NOMO-1 treated with dmso at 0.1 percent for 144 hours (cell line): ENCODE data around the gene FAM120B.

ENCODE experiments used
- DNase-seq: peaks from one replicate; lab custom pipeline; 2025; ENCODE audit not compliant: unreplicated experiment; lab: John Stamatoyannopoulos, UW

The FAM120B gene

DNA sequence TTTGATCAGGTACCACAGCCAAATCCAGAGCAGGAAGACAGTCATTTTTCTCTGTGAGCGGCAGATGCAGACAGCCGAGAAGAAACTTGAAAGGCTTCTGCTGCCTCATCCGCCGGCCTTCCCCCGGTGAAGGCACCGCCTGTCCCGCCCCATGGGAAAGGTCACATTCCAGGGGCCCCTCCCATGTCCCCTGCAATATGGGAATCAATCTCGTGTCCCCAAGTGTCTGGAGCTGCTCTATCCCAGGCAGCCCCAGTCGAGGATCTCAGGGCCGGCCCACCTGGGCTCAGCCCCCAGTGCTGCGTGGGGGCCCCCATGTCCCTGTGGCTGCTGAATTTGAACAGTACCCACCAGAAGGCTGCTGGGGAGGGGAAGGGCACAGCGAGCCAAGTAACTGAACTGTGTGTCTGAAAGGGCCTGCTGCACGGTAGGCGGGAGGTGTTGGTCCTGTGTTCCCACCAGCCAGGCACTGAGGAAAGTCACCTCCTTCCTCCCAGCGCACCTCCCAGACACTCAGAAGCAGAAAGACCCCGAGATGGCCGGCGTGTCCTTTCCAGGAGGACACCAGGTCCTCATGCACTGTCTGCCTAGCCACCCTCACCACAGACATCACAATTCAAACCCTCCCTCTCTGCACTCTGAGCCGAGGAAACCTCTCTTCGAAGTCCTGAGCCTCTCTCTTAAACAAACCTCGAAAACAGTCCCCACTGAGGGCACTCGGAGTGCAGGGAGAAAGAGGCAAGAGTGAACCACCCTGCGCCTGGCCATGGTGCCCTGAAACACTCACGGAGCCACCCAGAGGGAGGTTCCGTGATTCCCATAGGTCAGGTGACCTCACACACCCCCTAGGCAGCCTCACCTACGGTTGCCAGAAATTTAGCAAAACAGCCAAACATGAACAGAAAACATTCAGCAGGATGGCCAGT, 147.3 kb downstream of the FAM120B start:
- no peak for DNase-seq

DNA sequence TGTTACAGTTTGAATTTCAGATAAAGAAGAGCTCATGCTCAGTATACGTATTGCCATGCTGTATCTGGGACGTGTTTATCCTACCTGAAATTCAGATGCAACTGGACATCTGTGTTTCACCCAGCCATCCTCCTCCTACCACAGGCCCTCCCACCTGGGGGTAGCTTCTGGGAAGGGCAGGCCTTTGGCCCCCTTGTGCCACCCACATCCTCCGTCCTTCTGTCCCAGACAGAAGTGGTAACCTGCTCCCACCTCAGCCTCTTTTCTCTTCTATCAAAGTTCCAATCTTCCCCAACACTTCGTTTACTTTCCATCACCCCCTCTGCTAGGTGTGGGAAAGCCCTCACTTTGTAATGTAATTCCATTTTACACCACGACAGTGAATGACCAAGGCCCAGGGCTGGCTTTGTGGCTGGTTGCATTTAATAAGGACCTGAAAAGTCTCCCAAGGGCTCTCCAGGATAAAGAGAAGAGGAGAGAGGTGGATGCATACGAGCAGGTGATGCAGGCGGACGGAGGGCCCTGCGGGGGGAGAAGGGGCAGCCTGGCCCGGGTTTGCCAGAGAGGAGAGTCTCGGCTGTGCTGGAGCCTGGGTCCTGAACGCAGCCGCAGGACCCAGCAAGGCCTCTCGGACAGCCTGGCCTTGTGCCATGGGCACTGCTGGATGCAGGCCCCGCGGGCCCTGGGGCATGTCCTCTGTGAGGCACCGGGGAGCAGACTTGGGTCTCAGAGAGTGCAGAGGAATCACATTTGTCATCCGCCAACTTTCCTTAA, 148.1 kb downstream of the FAM120B start:
- DNase-seq: no peak

DNA sequence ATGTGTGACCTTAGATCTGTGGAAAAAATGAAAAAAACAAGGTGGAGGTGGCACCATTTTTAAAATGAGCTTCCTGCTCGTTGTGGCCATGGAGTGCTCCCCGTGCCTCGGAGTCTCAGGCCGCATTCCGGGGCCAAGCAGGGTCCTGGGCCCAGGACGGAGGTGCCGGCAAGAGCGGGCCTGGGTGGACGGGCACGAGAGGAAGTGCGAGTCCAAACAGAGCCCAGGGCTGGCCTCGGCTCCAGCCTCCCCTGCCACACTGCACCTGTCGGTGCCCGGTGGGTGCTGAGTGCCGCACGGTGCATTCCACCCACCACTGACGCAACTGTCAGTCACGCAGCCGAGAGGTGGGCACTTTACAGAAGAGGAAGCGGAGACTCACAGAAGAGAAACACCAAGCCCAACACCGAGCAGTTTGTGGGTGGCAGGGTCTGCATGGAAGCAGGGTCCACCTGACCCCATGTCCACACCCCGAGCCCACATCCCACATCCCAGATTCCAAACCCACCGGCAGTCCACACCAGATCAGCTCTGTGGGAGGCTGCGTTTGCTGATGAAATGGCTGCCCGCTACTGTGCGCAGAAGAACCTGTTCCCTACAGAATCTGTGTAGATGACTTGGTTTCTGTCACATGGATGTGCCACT, 148.9 kb downstream of the FAM120B start:
- no peak for DNase-seq

DNA sequence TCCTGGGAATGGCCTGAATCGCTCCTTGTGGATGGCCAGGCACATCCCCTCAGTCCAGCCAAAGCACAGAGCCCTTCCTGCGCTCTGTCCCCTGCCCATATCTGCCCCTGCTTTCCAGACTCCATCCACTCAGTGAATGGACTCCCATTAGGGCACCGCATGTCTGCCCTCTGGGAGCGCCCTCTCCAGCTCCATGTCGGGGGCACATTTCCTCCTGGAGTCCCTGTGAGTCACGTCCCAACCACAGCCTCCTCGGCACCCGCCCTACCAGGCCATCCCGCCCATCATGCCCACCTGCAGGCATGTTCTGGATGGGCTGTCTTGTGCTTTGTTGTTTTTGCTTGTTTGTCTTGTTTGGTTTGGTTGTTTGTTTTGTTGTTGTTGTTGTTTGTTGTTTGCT, 149.8 kb downstream of the FAM120B start:
- no peak for DNase-seq
